ENCODE measurements around the gene SLC35B2. TPM values are rescaled to one million over a fixed set of nuclear protein-coding genes. Genes with fewer than 3 reads are reported as not detected.
"Not testable (repeated sequence)": the region's sequence is repeated elsewhere in the genome, so short reads cannot be mapped to it uniquely, and the experiment has no call there.

Gene SLC35B2
- total RNA-seq, 2 donors from 2014 or later, result 16.5 to 22.3 TPM

- Mint-ChIP-seq H3K4me1 (peaks cover 27% of the 10 kb centered on the region), H3K36me3 (ENCODE audit: low read depth) (peaks cover 48% of the 10 kb centered on the region), H3K27ac (peak overlapping the region; percentile 99), H3K27me3 (no peaks in the 10 kb centered on the region), H3K9me3 (no peaks in the 10 kb centered on the region), H3K4me3 (peak overlapping the region; percentile 87)
- ATAC-seq (replicated peaks), result peak; percentile 61
These were observed 11.2 kb downstream of the SLC35B2 start for GRCh38 chr6:44245912-44246662.

- no peaks in the 10 kb centered on the region for H3K9me3 Mint-ChIP-seq
- H3K4me1 Mint-ChIP-seq, result peaks cover 23% of the 10 kb centered on the region
- peaks cover 42% of the 10 kb centered on the region for H3K36me3 Mint-ChIP-seq (ENCODE audit: low read depth)
- H3K27me3 Mint-ChIP-seq, result no peaks in the 10 kb centered on the region
- peak overlapping the region; percentile 99 for H3K27ac Mint-ChIP-seq
- peak overlapping the region; percentile 87 for H3K4me3 Mint-ChIP-seq
- ATAC-seq (replicated peaks), result no peak
These were observed 11.9 kb downstream of the SLC35B2 start for GRCh38 chr6:44245391-44245911.

DNA sequence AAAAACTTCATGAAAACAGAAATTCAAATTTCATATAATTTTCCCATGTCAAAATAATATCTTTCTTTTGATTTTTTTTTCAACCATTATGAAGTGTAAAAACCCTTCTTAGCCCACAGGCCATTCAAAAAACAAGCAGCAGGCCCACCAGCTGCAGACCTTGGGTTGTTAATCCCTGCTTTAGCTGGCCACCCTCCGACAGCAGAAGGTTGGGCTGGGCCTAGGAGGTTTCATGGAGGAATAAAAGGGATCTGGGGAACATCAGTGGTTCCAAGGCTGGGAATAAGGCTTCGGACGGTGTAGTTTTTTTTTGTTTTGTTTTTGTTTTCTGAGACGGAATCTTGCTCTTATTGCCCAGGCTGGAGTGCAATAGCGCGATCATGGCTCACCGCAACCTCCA, 14.0 kb downstream of the SLC35B2 start:
- no peak for ATAC-seq (replicated peaks)
- Mint-ChIP-seq H3K36me3 (ENCODE audit: low read depth) (peaks cover 21% of the 10 kb centered on the region), H3K27me3 (no peaks in the 10 kb centered on the region), H3K4me1 (peaks cover 10% of the 10 kb centered on the region), H3K9me3 (no peaks in the 10 kb centered on the region), H3K4me3 (no peak overlapping the region), H3K27ac (no peak overlapping the region)

- Mint-ChIP-seq H3K27me3 (no peaks in the 10 kb centered on the region), H3K9me3 (no peaks in the 10 kb centered on the region), H3K4me3 (peak overlapping the region; percentile 67), H3K36me3 (ENCODE audit: low read depth) (peaks cover 5% of the 10 kb centered on the region), H3K27ac (peak overlapping the region; percentile 92), H3K4me1 (peaks cover 6% of the 10 kb centered on the region)
- no peak for ATAC-seq (replicated peaks)
These were observed 18.5 kb downstream of the SLC35B2 start for GRCh38 chr6:44238687-44239350.

DNA sequence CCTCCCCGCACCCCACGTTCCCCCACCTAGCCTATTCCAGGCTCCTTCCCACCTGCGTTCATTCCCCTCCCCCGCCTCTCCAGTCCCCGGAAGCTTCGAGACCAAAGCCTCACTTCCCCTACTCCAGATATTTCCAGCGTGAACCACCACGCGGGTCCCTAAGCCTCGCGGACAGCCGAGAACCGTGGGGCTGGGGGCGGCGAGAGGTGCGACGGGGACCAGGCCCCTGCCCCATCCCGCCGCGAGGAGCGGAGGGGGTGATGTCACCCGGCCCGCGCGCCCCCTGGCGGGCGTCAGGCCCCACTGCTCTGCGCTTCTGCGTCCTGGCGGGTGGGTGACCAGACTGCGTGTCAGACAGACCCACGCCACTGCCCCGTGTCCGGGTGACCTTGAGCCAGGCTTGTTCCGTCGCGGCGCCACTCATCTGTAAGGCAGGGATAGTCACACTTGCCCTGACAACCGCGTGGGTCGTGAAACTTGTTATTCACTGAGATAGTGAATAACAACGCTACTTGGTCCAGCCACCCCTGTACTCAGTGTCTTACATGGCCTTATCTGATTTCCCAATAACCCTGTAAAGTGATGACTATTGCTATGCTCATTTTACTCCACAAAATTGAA, 19.4 kb downstream of the SLC35B2 start:
- Mint-ChIP-seq H3K36me3 (ENCODE audit: low read depth) (peaks cover 14% of the 10 kb centered on the region), H3K27ac (peak overlapping the region; percentile 92), H3K27me3 (no peaks in the 10 kb centered on the region), H3K4me3 (peak overlapping the region; percentile 67), H3K4me1 (peaks cover 6% of the 10 kb centered on the region), H3K9me3 (no peaks in the 10 kb centered on the region)
- ATAC-seq (replicated peaks), result peak; percentile 74

DNA sequence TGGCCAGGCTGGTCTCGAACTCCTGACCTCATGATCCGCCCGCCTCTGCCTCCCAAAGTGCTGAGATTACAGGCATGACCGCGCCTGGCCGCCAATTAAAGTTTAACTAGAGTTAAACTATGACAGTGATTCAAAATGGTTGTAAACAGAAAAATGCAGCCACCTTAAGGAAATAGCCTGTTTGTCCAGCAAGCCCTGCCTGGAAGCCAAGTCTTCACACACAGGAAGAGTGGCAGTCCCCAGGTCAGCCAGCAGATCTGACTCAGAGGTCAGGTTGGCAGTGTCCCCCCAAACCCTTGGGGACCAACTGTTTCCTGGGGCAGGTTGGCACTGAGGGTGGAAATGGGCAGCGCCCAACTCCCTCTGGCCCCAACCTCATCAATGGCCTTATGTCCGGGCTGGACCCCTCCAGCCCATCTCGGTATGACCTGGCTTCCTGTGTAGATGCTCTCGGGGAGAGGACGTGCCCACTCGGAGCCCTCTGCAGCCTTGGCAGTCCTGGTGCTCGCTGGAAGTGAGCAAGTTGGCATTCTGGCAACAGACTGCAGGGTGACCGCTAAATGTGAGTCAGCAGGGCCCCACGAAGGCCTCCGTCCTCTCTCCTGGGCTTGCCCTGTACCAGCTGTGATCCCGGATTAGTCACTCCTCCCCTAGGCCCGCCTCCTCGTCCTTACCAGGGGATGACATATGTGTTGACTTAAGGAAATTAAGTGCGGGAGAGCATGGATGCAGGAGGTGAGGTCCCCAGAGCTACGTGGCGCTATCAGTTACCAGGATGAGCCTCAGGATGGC, 20.1 kb downstream of the SLC35B2 start:
- H3K27me3 Mint-ChIP-seq, result no peaks in the 10 kb centered on the region
- H3K36me3 Mint-ChIP-seq (ENCODE audit: low read depth), result peaks cover 21% of the 10 kb centered on the region
- H3K4me3 Mint-ChIP-seq, result peak overlapping the region; percentile 67
- peaks cover 6% of the 10 kb centered on the region for H3K4me1 Mint-ChIP-seq
- no peaks in the 10 kb centered on the region for H3K9me3 Mint-ChIP-seq
- ATAC-seq (replicated peaks), result peak; percentile 91
- peak overlapping the region; percentile 92 for H3K27ac Mint-ChIP-seq

GRCh38 chr6:44235891-44236516, 21.3 kb downstream of the SLC35B2 start:
- Mint-ChIP-seq H3K36me3 (ENCODE audit: low read depth) (peaks cover 33% of the 10 kb centered on the region), H3K27ac (no peak overlapping the region), H3K4me1 (peaks cover 6% of the 10 kb centered on the region), H3K27me3 (no peaks in the 10 kb centered on the region), H3K9me3 (no peaks in the 10 kb centered on the region), H3K4me3 (peak overlapping the region; percentile 67)
- ATAC-seq (replicated peaks), result no peak

DNA sequence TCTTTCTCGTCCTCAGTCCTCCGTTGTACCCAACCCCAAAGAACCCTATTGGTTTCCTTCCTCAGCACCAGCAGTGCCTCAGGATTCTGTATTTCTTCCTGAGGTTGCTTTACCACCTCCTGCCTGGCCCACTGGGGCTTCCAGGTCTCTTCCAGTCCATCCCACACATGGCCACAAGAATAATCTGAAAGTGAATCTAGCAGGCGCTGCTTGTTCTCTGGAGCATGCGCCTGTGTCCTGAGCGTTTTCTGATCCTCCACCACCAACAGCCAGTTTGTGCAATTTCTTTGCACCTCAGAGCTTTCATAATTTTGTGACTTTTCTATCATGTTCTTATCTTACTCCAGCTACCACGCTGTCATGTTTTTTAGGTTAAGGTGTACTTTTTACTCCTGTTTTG, 22.1 kb downstream of the SLC35B2 start:
- no peak for ATAC-seq (replicated peaks)
- Mint-ChIP-seq H3K36me3 (ENCODE audit: low read depth) (peaks cover 40% of the 10 kb centered on the region), H3K4me1 (peaks cover 6% of the 10 kb centered on the region), H3K27ac (peak overlapping the region; percentile 63), H3K4me3 (no peak overlapping the region), H3K9me3 (no peaks in the 10 kb centered on the region), H3K27me3 (no peaks in the 10 kb centered on the region)

DNA sequence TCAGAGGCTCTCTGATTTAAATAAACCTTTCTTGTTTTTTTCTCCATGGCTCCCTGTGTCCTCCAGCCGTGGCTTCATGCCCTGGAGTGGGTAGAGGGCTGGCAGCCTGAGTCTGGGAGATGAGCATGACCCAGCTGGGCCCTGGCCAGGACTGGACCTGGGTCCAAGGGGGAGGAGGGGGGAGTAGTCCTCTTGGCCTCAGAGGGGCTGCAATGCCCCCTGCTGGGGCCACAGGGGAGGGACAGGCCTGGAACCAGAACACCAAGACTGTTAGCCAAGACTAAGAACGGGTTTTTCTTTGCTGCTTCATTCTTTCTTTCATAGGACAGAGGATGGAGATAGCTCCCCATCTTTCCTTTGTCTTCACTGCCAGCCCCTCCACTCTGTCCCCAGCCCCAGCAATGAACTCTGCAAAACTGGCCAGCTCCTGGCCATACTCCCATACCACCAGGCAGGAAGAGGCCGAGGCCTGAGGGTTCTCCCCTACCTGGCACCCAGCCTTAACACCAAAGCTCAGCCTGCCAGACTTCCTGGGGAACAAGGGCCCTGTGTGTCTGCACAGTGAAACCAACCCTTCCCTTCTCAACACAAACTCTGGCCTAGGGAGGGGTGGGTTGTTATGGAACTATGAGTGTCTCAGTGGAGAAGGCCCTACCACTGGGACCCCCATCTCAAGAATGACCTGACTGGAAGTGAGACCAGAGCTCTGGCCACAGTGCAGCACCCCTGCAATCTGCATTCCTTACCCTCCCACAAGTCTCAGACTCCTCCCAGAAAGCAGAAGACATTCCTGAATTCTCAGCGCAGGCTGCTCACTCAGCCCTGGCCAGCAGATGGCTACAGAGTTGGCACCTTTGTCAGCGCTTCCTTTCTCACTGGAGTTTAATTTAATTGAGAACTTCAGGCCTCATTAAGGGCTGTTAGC, 23.0 kb downstream of the SLC35B2 start:
- H3K9me3 Mint-ChIP-seq, result no peaks in the 10 kb centered on the region
- peak overlapping the region; percentile 62 for H3K27ac Mint-ChIP-seq
- no peak overlapping the region for H3K4me3 Mint-ChIP-seq

GRCh38 chr6:44233567-44234100, 23.7 kb downstream of the SLC35B2 start:
- Mint-ChIP-seq H3K9me3 (no peaks in the 10 kb centered on the region), H3K27ac (peak overlapping the region; percentile 62), H3K4me3 (no peak overlapping the region), H3K27me3 (no peaks in the 10 kb centered on the region), H3K4me1 (peaks cover 5% of the 10 kb centered on the region), H3K36me3 (ENCODE audit: low read depth) (peaks cover 56% of the 10 kb centered on the region)
- ATAC-seq (replicated peaks), result no peak

More for the DNA sequence above, 23.0 kb downstream of the SLC35B2 start:
- no peak for ATAC-seq (replicated peaks)
- H3K4me1 Mint-ChIP-seq, result peaks cover 6% of the 10 kb centered on the region
- peaks cover 49% of the 10 kb centered on the region for H3K36me3 Mint-ChIP-seq (ENCODE audit: low read depth)
- H3K27me3 Mint-ChIP-seq, result no peaks in the 10 kb centered on the region

- H3K27me3 Mint-ChIP-seq, result no peaks in the 10 kb centered on the region
- no peaks in the 10 kb centered on the region for H3K9me3 Mint-ChIP-seq
- peak overlapping the region; percentile 65 for H3K27ac Mint-ChIP-seq
- H3K4me3 Mint-ChIP-seq, result no peak overlapping the region
- H3K36me3 Mint-ChIP-seq (ENCODE audit: low read depth), result peaks cover 57% of the 10 kb centered on the region
- no peaks in the 10 kb centered on the region for H3K4me1 Mint-ChIP-seq
- no peak for ATAC-seq (replicated peaks)
These were observed 24.4 kb downstream of the SLC35B2 start for GRCh38 chr6:44232676-44233566.

DNA sequence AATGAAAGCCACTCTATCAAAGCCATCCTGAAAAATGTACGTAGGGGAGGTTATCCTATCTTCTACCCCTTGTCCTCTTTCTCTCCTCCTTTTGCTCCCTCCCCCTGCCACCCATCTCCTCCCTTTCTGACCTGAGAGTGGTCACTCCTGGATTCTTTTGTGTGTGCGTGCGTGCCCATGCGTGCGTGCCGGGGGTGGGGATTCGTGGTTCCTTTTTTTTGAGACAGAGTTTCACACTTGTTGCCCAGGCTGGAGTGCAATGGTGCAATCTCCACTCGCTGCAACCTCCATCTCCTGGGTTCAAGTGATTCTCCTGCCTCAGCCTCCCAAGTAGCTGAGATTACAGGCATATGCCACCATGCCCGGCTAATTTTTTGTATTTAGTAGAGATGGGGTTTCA, 25.9 kb downstream of the SLC35B2 start:
- not testable (repeated sequence) for ATAC-seq (replicated peaks); H3K9me3 Mint-ChIP-seq; H3K4me1 Mint-ChIP-seq; H3K4me3 Mint-ChIP-seq; H3K27me3 Mint-ChIP-seq; H3K27ac Mint-ChIP-seq
- H3K36me3 Mint-ChIP-seq (ENCODE audit: low read depth), result peaks cover 57% of the 10 kb centered on the region

Measured in activated T-helper 17 cell treated with anti-CD3 and anti-CD28 coated beads, Interleukin-2, amount 50 U/mL, for 72 hours (primary cell).